NB4 (cell line): ENCODE data around the gene UQCC5.

ENCODE experiments used
- MAX ChIP-seq: IDR thresholded peaks from 2 replicates; pipeline ENCODE4 v1.6.1; 2011; ENCODE audit warnings: low read depth, low read length
- MYC ChIP-seq: IDR thresholded peaks from 2 replicates; pipeline ENCODE4 v1.6.1; 2011; ENCODE audit warnings: low read depth, low read length
- POLR2A ChIP-seq: IDR thresholded peaks from 2 replicates; pipeline ENCODE4 v1.6.1; 2011; ENCODE audit warnings: mild to moderate bottlenecking; ENCODE audit not compliant: insufficient read length; ENCODE audit errors: extremely low read depth
- TF ChIP-seq, protein P1 (sequence below): IDR thresholded peaks from one replicate; pipeline ENCODE4 v1.5.1; 2012; ENCODE audit warnings: low read depth, low read length

- no peak for TF ChIP-seq POLR2A
- no peak for TF ChIP-seq MAX
- TF ChIP-seq, protein P1, sequence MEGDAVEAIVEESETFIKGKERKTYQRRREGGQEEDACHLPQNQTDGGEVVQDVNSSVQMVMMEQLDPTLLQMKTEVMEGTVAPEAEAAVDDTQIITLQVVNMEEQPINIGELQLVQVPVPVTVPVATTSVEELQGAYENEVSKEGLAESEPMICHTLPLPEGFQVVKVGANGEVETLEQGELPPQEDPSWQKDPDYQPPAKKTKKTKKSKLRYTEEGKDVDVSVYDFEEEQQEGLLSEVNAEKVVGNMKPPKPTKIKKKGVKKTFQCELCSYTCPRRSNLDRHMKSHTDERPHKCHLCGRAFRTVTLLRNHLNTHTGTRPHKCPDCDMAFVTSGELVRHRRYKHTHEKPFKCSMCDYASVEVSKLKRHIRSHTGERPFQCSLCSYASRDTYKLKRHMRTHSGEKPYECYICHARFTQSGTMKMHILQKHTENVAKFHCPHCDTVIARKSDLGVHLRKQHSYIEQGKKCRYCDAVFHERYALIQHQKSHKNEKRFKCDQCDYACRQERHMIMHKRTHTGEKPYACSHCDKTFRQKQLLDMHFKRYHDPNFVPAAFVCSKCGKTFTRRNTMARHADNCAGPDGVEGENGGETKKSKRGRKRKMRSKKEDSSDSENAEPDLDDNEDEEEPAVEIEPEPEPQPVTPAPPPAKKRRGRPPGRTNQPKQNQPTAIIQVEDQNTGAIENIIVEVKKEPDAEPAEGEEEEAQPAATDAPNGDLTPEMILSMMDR = no peak
- no peak for TF ChIP-seq MYC
Observed at GRCh38 chr3:52530918-52531826, 5.2 kb upstream of the UQCC5 start.
